GM23338 (cell line): ENCODE measurements around the gene RAB11B. TPM values are rescaled to one million over a fixed set of nuclear protein-coding genes. Genes with fewer than 3 reads are reported as not detected.

ENCODE experiments used
- ATAC-seq: fragments of 200-7000 bp; cut with Tn5 transposase; 3 replicates; pipeline ENCODE4 v1.9.1; 2020
- DNase-seq: peaks from one replicate; pipeline ENCODE4 v3.0.0-alpha.2; 2015; ENCODE audit warnings: low spot score
- H2AFZ ChIP-seq: fragments of 200-600 bp; sonication (generic); 2 replicates; pipeline ENCODE4 v1.8.0; 2016; ENCODE audit warnings: antibody characterized with exemption, mild to moderate bottlenecking, moderate library complexity
- H3F3A ChIP-seq: fragments of 200-600 bp; sonication (generic); replicated peaks from 2 replicates; pipeline ENCODE4 v1.8.0; 2017; ENCODE audit warnings: antibody characterized with exemption, mixed run types, low read depth
- H3K27ac ChIP-seq: fragments of 200-600 bp; sonication (generic); 2 replicates; pipeline ENCODE4 v1.6.1; 2016; ENCODE audit warnings: low read depth
- H3K27me3 ChIP-seq: fragments of 200-600 bp; sonication (generic); 2 replicates; pipeline ENCODE4 v1.8.0; 2016; ENCODE audit warnings: mild to moderate bottlenecking, mixed run types, moderate library complexity; ENCODE audit not compliant: insufficient read depth
- H3K36me3 ChIP-seq: fragments of 200-600 bp; sonication (generic); 2 replicates; pipeline ENCODE4 v1.8.0; 2016; ENCODE audit warnings: mild to moderate bottlenecking; ENCODE audit not compliant: insufficient read depth
- H3K4me1 ChIP-seq: fragments of 200-600 bp; sonication (generic); 2 replicates; pipeline ENCODE4 v1.8.0; 2016; ENCODE audit warnings: mild to moderate bottlenecking, moderate library complexity; ENCODE audit not compliant: insufficient read depth
- H3K4me2 ChIP-seq: fragments of 200-600 bp; sonication (generic); 2 replicates; pipeline ENCODE4 v1.7.1; 2017; ENCODE audit warnings: mixed run types
- H3K4me3 ChIP-seq: fragments of 200-600 bp; sonication (generic); 2 replicates; pipeline ENCODE4 v1.6.1; 2016; ENCODE audit warnings: mixed run types
- H3K79me2 ChIP-seq: fragments of 200-600 bp; sonication (generic); replicated peaks from 2 replicates; pipeline ENCODE4 v1.8.0; 2017; ENCODE audit warnings: mild to moderate bottlenecking; ENCODE audit not compliant: insufficient read depth
- H3K9me2 ChIP-seq: fragments of 200-600 bp; sonication (generic); 2 replicates; pipeline ENCODE4 v1.8.0; 2017; ENCODE audit not compliant: insufficient read depth
- H4K20me1 ChIP-seq: fragments of 200-600 bp; sonication (generic); replicated peaks from 2 replicates; pipeline ENCODE4 v1.8.0; 2017; ENCODE audit warnings: mild to moderate bottlenecking; ENCODE audit not compliant: insufficient read depth
- H3K27ac Mint-ChIP-seq: 2 replicates; pipeline ENCODE4 v1.8.0; 2020; ENCODE audit warnings: inconsistent platforms, mild to moderate bottlenecking, moderate library complexity, mixed read lengths
- H3K27me3 Mint-ChIP-seq: 3 replicates; pipeline ENCODE4 v1.8.0; 2022; ENCODE audit warnings: low read depth, mild to moderate bottlenecking, moderate library complexity, mixed read lengths, inconsistent platforms; ENCODE audit not compliant: insufficient read depth, poor library complexity
- H3K36me3 Mint-ChIP-seq: 3 replicates; pipeline ENCODE4 v1.8.0; 2021; ENCODE audit warnings: low read depth, mild to moderate bottlenecking, inconsistent platforms, moderate library complexity, mixed read lengths
- H3K4me1 Mint-ChIP-seq: 3 replicates; pipeline ENCODE4 v1.8.0; 2020; ENCODE audit warnings: mild to moderate bottlenecking, inconsistent platforms, mixed read lengths
- H3K4me3 Mint-ChIP-seq: 3 replicates; pipeline ENCODE4 v1.8.0; 2021; ENCODE audit warnings: moderate library complexity, mild to moderate bottlenecking, inconsistent platforms, mixed read lengths
- H3K9me3 Mint-ChIP-seq: 3 replicates; pipeline ENCODE4 v1.8.0; 2020; ENCODE audit warnings: moderate library complexity, mild to moderate bottlenecking, inconsistent platforms, mixed read lengths
- CREB1 ChIP-seq: fragments of 250-450 bp; sonication (Bioruptor Pico); IDR thresholded peaks from 2 replicates; pipeline ENCODE4 v1.5.0; 2020; ENCODE audit warnings: low read depth, mild to moderate bottlenecking, moderate library complexity
- EZH2phosphoT487 ChIP-seq: fragments of 200-600 bp; sonication (generic); IDR thresholded peaks from one replicate; pipeline ENCODE4 v1.8.1; 2018; ENCODE audit warnings: antibody characterized with exemption; ENCODE audit not compliant: unreplicated experiment
- POLR2AphosphoS5 ChIP-seq: IDR thresholded peaks from 2 replicates; pipeline ENCODE4 v1.6.1; 2016; ENCODE audit warnings: antibody characterized with exemption, low read depth
- REST ChIP-seq: IDR thresholded peaks from one replicate; pipeline ENCODE4 v1.6.1; 2018; ENCODE audit warnings: antibody characterized with exemption; ENCODE audit not compliant: unreplicated experiment
- STAT1 ChIP-seq: IDR thresholded peaks from one replicate; pipeline ENCODE4 v1.6.1; 2016; ENCODE audit warnings: antibody characterized with exemption; ENCODE audit not compliant: unreplicated experiment
- ZNF114 ChIP-seq: fragments of 250-450 bp; sonication (Bioruptor Pico); IDR thresholded peaks from 2 replicates; pipeline ENCODE4 v1.5.0; 2020; ENCODE audit warnings: mild to moderate bottlenecking, moderate library complexity
- polyA plus RNA-seq: library from polyadenylated mRNA; unstranded; fragments of >200 nt; fragmentation: Nextera tagmentation; extraction: Ambion mirVana; gene quantifications from 2 replicates; pipeline ENCODE4 v1.2.1, GENCODE V29; 2016
- total RNA-seq: library from RNA; depleted of rRNA; stranded (reverse); fragments of >200 nt; shearing (Covaris generic); gene quantifications from 2 replicates; pipeline ENCODE4 v1.2.3, GENCODE V29; 2014
- TF ChIP-seq, protein P1 (sequence below): IDR thresholded peaks from 2 replicates; pipeline ENCODE4 v1.6.1; 2016; ENCODE audit warnings: antibody characterized with exemption
- TF ChIP-seq, protein P2 (sequence below), 2 experiments: fragments of 200-600 bp in 1 of 2; sonication (generic) in 1 of 2; conservative IDR thresholded peaks; 2 replicates each; pipeline versions ENCODE4 v1.5.1 to v1.6.1; 2016 to 2017; ENCODE audit warnings: antibody characterized with exemption in 2 of 2, low read depth in 2 of 2, mild to moderate bottlenecking in 2 of 2, moderate library complexity in 1 of 2

Gene RAB11B
- total and polyA plus RNA-seq, 2 experiments from 2014 or later: 66.0 to 79.6 TPM

GRCh38 chr19:8396185-8396562 lies 6.0 kb downstream of the RAB11B start (continued):
- TF ChIP-seq, protein P1, sequence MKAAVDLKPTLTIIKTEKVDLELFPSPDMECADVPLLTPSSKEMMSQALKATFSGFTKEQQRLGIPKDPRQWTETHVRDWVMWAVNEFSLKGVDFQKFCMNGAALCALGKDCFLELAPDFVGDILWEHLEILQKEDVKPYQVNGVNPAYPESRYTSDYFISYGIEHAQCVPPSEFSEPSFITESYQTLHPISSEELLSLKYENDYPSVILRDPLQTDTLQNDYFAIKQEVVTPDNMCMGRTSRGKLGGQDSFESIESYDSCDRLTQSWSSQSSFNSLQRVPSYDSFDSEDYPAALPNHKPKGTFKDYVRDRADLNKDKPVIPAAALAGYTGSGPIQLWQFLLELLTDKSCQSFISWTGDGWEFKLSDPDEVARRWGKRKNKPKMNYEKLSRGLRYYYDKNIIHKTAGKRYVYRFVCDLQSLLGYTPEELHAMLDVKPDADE: no peak
- no peak for TF ChIP-seq CREB1 (CRISPR knock-in tag)
- TF ChIP-seq REST: no peak
- no peak for TF ChIP-seq STAT1
- TF ChIP-seq ZNF114: no peak
- TF ChIP-seq, protein P2, sequence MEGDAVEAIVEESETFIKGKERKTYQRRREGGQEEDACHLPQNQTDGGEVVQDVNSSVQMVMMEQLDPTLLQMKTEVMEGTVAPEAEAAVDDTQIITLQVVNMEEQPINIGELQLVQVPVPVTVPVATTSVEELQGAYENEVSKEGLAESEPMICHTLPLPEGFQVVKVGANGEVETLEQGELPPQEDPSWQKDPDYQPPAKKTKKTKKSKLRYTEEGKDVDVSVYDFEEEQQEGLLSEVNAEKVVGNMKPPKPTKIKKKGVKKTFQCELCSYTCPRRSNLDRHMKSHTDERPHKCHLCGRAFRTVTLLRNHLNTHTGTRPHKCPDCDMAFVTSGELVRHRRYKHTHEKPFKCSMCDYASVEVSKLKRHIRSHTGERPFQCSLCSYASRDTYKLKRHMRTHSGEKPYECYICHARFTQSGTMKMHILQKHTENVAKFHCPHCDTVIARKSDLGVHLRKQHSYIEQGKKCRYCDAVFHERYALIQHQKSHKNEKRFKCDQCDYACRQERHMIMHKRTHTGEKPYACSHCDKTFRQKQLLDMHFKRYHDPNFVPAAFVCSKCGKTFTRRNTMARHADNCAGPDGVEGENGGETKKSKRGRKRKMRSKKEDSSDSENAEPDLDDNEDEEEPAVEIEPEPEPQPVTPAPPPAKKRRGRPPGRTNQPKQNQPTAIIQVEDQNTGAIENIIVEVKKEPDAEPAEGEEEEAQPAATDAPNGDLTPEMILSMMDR (conservative IDR thresholded peaks at IDR 0.05; ENCODE audit: low read depth in 2 of 2): no peak
- no peak for TF ChIP-seq EZH2phosphoT487

DNA sequence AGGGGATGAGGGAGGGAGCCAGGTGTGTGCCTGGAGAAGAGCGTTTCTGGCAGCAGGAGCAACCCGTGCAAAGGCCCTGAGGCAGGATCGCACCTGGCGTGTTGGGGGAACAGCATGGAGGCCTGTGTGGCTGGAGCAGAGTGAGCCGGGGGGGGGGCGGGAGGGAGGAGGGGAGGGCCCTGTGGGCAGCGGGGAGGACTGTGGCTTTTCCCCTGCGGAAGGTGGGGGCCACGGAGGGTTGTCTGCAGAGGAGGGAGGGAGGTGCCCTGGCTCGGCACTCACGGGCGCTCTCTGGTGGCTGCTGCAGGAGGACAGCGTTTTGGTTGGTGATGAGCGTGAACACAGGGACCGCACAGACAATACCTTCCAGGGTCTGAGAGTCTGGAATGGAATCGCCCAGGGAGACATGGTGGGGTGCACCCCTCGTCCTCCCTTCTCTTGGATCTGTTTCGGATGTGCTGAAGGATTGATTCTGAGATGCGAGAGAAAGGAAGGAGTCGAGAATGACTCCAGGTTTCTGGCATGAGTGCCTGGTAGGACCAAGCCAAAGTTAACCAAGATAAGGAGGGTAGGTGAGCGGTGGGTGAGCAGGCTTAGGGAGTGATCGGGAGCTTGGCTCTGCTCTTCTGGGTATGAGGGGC lies 6.5 kb downstream of the RAB11B start:
- H3K36me3 Mint-ChIP-seq: peaks cover 11% of the 10 kb centered on the region
- ATAC-seq: peak; percentile 88

More for the DNA sequence above, 6.5 kb downstream of the RAB11B start:
- Histone ChIP-seq H3K4me1 (peaks cover 4% of the 10 kb centered on the region; the same call in 1 of the 2 replicates), H3K4me3 (no peak overlapping the region), H3K9me2 (no peaks in the 10 kb centered on the region), H2AFZ (no peak overlapping the region), H3K36me3 (no peaks in the 10 kb centered on the region), H3K79me2 (peaks cover 69% of the 10 kb centered on the region), H3K27me3 (no peaks in the 10 kb centered on the region), H3K4me2 (no peak overlapping the region), H4K20me1 (peaks cover 10% of the 10 kb centered on the region; the same call in 1 of the 2 replicates), H3K27ac (no peak overlapping the region), H3F3A (0 out of 2 replicates have a peak, but pooled peaks cover 3% of the 10 kb centered on the region)
- Mint-ChIP-seq H3K27ac (no peak overlapping the region; the same call in 1 of the 2 replicates), H3K27me3 (peaks cover 6% of the 10 kb centered on the region), H3K9me3 (no peaks in the 10 kb centered on the region), H3K4me1 (peaks cover 12% of the 10 kb centered on the region), H3K4me3 (no peak overlapping the region; the same call in 2 of the 3 replicates)
- peak; percentile 86 for DNase-seq
- no peak for TF ChIP-seq POLR2AphosphoS5
- TF ChIP-seq, protein P2 (conservative IDR thresholded peaks at IDR 0.05; ENCODE audit: low read depth in 2 of 2): peak; percentile 52 to 88
